ENCODE measurements around the gene SMARCA4.

- TF ChIP-seq CTCF (IDR thresholded peaks at IDR 0.05) (no peak), EP300 (IDR thresholded peaks at IDR 0.05; ENCODE audit: low read depth) (no peak)
Measured at GRCh38 chr19:10913716-10914340, 47.0 kb upstream of the SMARCA4 start.
